MM.1S (cell line): Measurements from ENCODE around the gene ADGRG2.

Experiments
- DNase-seq: peaks from one replicate; pipeline ENCODE4 v3.0.0-alpha.2; 2015
- H2AFZ ChIP-seq: fragments of 300-600 bp; sonication (generic); 2 replicates; pipeline ENCODE4 v1.6.0; 2016; ENCODE audit warnings: antibody characterized with exemption, low read length
- H3F3A ChIP-seq: fragments of 300-600 bp; sonication (generic); 2 replicates; pipeline ENCODE4 v1.6.1; 2016; ENCODE audit warnings: mild to moderate bottlenecking, antibody characterized with exemption, low read length, moderate library complexity, mixed read lengths; ENCODE audit not compliant: insufficient read depth
- H3K27ac ChIP-seq: fragments of 300-600 bp; sonication (generic); 2 replicates; pipeline ENCODE4 v1.5.1; 2016; ENCODE audit warnings: mild to moderate bottlenecking, low read length
- H3K27me3 ChIP-seq: fragments of 300-600 bp; sonication (generic); replicated peaks from 2 replicates; pipeline ENCODE4 v1.6.0; 2016; ENCODE audit warnings: low read length; ENCODE audit not compliant: insufficient read depth
- H3K36me3 ChIP-seq: fragments of 300-600 bp; sonication (generic); replicated peaks from 2 replicates; pipeline ENCODE4 v1.6.1; 2016; ENCODE audit warnings: mild to moderate bottlenecking, low read length, mixed read lengths; ENCODE audit not compliant: insufficient read depth
- H3K4me1 ChIP-seq: fragments of 300-600 bp; sonication (generic); 2 replicates; pipeline ENCODE4 v1.6.1; 2016; ENCODE audit warnings: low read length, mixed read lengths
- H3K4me2 ChIP-seq: fragments of 300-600 bp; sonication (generic); 2 replicates; pipeline ENCODE4 v1.6.0; 2016; ENCODE audit warnings: low read depth, low read length
- H3K4me3 ChIP-seq: fragments of 300-600 bp; sonication (generic); 2 replicates; pipeline ENCODE4 v1.5.1; 2016; ENCODE audit warnings: low read length, mixed read lengths
- H3K79me2 ChIP-seq: fragments of 300-600 bp; sonication (generic); 2 replicates; pipeline ENCODE4 v1.6.1; 2016; ENCODE audit warnings: mixed run types, low read length, mixed read lengths
- H3K9ac ChIP-seq: fragments of 300-600 bp; sonication (generic); 2 replicates; pipeline ENCODE4 v1.6.1; 2016; ENCODE audit warnings: low read length, mixed read lengths
- H3K9me2 ChIP-seq: fragments of 300-600 bp; sonication (generic); replicated peaks from 2 replicates; pipeline ENCODE4 v1.6.1; 2016; ENCODE audit warnings: mild to moderate bottlenecking, low read length, mixed read lengths; ENCODE audit not compliant: insufficient read depth
- H3K9me3 ChIP-seq: fragments of 300-600 bp; sonication (generic); replicated peaks from 2 replicates; pipeline ENCODE4 v1.6.1; 2016; ENCODE audit warnings: mild to moderate bottlenecking, low read length, mixed read lengths; ENCODE audit not compliant: insufficient read depth
- H4K20me1 ChIP-seq: fragments of 300-600 bp; sonication (generic); 2 replicates; pipeline ENCODE4 v1.6.1; 2016; ENCODE audit warnings: mild to moderate bottlenecking, low read length, moderate library complexity, mixed read lengths; ENCODE audit not compliant: insufficient read depth
- CTCF ChIP-seq: fragments of 300-600 bp; sonication (generic); IDR thresholded peaks from 2 replicates; pipeline ENCODE4 v1.5.1; 2016; ENCODE audit warnings: antibody characterized with exemption, low read length, mixed read lengths
- EZH2 ChIP-seq: fragments of 300-600 bp; sonication (generic); optimal IDR thresholded peaks from 2 replicates; pipeline ENCODE3; 2017; ENCODE audit warnings: low read depth, mild to moderate bottlenecking, antibody characterized with exemption, low read length, mixed read lengths
- EZH2phosphoT487 ChIP-seq: fragments of 300-600 bp; sonication (generic); IDR thresholded peaks from 2 replicates; pipeline ENCODE4 v1.6.1; 2018; ENCODE audit warnings: antibody characterized with exemption, low read length

The ADGRG2 gene

GRCh38 chrX:18995221-18995620 lies 127.0 kb downstream of the ADGRG2 start:
- Histone ChIP-seq H3K4me3 (no peak overlapping the region), H2AFZ (no peak overlapping the region)

DNA sequence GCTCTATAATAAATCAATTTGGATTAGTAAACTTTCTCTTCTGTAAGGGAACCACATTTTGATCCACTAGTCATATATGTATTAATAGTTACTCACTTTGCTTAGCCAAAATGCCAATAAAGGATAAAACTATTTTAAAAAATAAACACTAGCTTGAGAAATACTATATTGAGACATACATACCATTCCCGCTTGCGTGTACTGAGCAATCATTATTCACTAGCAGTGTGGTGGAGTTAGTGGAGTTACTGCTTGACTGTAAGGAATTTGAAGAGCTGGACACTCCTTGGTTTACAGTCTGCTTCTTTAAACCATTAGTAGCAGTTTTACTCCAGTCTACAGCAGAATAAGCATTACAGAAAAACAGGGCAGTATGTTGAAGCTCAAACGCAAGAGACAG lies 127.6 kb downstream of the ADGRG2 start:
- Histone ChIP-seq H3K36me3 (no peaks in the 10 kb centered on the region), H3K4me3 (no peak overlapping the region), H3K4me1 (no peaks in the 10 kb centered on the region), H3F3A (no peaks in the 10 kb centered on the region), H3K9me3 (no peaks in the 10 kb centered on the region), H4K20me1 (no peaks in the 10 kb centered on the region), H3K27me3 (no peaks in the 10 kb centered on the region), H3K9ac (no peak overlapping the region), H2AFZ (no peak overlapping the region), H3K27ac (no peak overlapping the region), H3K79me2 (no peaks in the 10 kb centered on the region), H3K4me2 (no peak overlapping the region), H3K9me2 (no peaks in the 10 kb centered on the region)
- TF ChIP-seq EZH2 = no peak
- no peak for TF ChIP-seq CTCF
- TF ChIP-seq EZH2phosphoT487 = no peak
- no peak for DNase-seq

More at GRCh38 chrX:18995221-18995620, 127.0 kb downstream of the ADGRG2 start:
- no peaks in the 10 kb centered on the region for H4K20me1 ChIP-seq
- H3F3A ChIP-seq = no peaks in the 10 kb centered on the region
- no peaks in the 10 kb centered on the region for H3K9me2 ChIP-seq
- H3K27me3 ChIP-seq = no peaks in the 10 kb centered on the region
- H3K27ac ChIP-seq = no peak overlapping the region
- no peaks in the 10 kb centered on the region for H3K79me2 ChIP-seq
- no peaks in the 10 kb centered on the region for H3K36me3 ChIP-seq
- no peak overlapping the region for H3K4me2 ChIP-seq
- no peaks in the 10 kb centered on the region for H3K4me1 ChIP-seq
- H3K9ac ChIP-seq = no peak overlapping the region
- no peak for TF ChIP-seq EZH2
- no peak for TF ChIP-seq CTCF
- no peak for TF ChIP-seq EZH2phosphoT487
- DNase-seq = no peak
- H3K9me3 ChIP-seq = no peaks in the 10 kb centered on the region

GRCh38 chrX:18992829-18993228 lies 129.4 kb downstream of the ADGRG2 start:
- Histone ChIP-seq H3F3A (no peaks in the 10 kb centered on the region), H3K79me2 (no peaks in the 10 kb centered on the region), H3K36me3 (no peaks in the 10 kb centered on the region), H4K20me1 (no peaks in the 10 kb centered on the region), H3K9ac (no peak overlapping the region), H3K4me1 (no peaks in the 10 kb centered on the region), H2AFZ (no peak overlapping the region), H3K4me2 (no peak overlapping the region), H3K27ac (no peak overlapping the region), H3K9me2 (no peaks in the 10 kb centered on the region), H3K9me3 (no peaks in the 10 kb centered on the region), H3K4me3 (no peak overlapping the region), H3K27me3 (no peaks in the 10 kb centered on the region)
- TF ChIP-seq CTCF (no peak), EZH2phosphoT487 (no peak), EZH2 (no peak)
- DNase-seq = no peak

DNA sequence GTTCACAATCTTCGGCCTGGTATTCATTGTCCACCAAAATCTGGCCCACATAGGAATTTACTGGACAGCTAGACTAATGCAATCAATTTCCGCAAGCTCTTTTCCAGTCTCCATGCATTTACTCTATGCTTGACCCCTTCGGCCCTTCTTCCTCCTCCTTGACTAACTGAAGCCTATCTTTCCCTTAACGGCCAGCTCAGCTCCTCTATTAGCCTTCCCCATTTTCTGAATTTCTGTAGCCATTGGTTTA lies 137.2 kb downstream of the ADGRG2 start:
- no peak for DNase-seq
- no peaks in the 10 kb centered on the region for H3K27me3 ChIP-seq
- TF ChIP-seq EZH2 (no peak), CTCF (no peak), EZH2phosphoT487 (no peak)
- no peaks in the 10 kb centered on the region for H3K4me1 ChIP-seq
- no peaks in the 10 kb centered on the region for H3K9me2 ChIP-seq
- H3K27ac ChIP-seq = peak overlapping the region; percentile 77; the same call in 1 of the 2 replicates
- peaks cover 22% of the 10 kb centered on the region for H3K79me2 ChIP-seq
- no peaks in the 10 kb centered on the region for H3K36me3 ChIP-seq
- no peaks in the 10 kb centered on the region for H3K9me3 ChIP-seq
- H3K9ac ChIP-seq = peak overlapping the region; percentile 81; the same call in 1 of the 2 replicates
- H2AFZ ChIP-seq = peak overlapping the region; percentile 66
- H4K20me1 ChIP-seq = no peaks in the 10 kb centered on the region
- H3F3A ChIP-seq = no peaks in the 10 kb centered on the region
- peak overlapping the region; percentile 82 for H3K4me3 ChIP-seq
- H3K4me2 ChIP-seq = peak overlapping the region; percentile 77
